ENCODE measurements around the gene PSMD3.

PSMD3 gene

DNA sequence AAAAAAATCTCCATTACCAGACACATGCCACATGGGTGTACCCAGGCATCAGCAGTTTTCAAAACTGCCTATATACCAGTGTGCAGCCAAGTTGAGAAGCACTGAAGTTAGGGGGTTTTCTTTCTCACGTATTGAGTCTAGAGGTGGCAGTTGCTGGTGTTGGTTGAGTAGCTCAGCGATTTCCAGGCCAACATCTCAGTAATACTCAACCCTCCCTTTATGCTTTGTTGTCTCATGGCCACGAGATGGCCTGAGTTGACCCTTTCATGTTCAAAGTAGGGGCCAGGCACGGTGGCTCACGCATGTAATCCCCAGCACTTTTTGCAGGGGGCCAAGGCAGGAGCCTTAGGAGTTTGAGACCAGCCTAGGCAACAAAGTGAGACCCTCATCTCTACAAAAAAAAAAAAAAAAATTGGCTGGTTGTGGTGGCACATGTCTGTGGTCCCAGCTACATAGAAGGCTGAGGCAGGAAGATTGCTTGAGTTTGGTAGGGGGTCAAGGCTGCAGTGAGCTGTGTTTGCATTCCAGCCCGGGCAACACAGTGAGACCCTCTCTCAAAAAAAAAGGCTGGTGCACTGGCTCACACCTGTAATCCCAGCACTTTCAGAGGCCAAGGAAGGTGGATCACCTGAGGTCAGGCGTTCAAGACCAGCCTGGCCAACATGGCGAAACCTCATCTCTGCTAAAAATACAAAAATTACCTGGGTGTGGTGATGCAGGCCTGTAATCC, 42.3 kb upstream of the PSMD3 start:
- Histone ChIP-seq H3K27ac (no peak overlapping the region), H3K4me3 (ENCODE audit: low read depth, low read length) (no peak overlapping the region), H3K9me3 (ENCODE audit: severe bottlenecking) (no peaks in the 10 kb centered on the region), H3K27me3 (ENCODE audit: insufficient read depth, low read depth, severe bottlenecking) (no peaks in the 10 kb centered on the region), H3K36me3 (no peaks in the 10 kb centered on the region)
- DNase-seq, result no peak
- TF ChIP-seq CTCF (IDR thresholded peaks at IDR 0.05; ENCODE audit: low read depth, low read length), result no peak

GRCh38 chr17:39939106-39939505, 41.5 kb upstream of the PSMD3 start:
- TF ChIP-seq CTCF (IDR thresholded peaks at IDR 0.05; ENCODE audit: low read depth, low read length), result no peak
- H3K27ac ChIP-seq, result no peak overlapping the region
- H3K27me3 ChIP-seq (ENCODE audit: insufficient read depth, low read depth, severe bottlenecking), result no peaks in the 10 kb centered on the region
- no peaks in the 10 kb centered on the region for H3K36me3 ChIP-seq
- DNase-seq, result no peak
- H3K9me3 ChIP-seq (ENCODE audit: severe bottlenecking), result no peaks in the 10 kb centered on the region
- no peak overlapping the region for H3K4me3 ChIP-seq (ENCODE audit: low read depth, low read length)

DNA sequence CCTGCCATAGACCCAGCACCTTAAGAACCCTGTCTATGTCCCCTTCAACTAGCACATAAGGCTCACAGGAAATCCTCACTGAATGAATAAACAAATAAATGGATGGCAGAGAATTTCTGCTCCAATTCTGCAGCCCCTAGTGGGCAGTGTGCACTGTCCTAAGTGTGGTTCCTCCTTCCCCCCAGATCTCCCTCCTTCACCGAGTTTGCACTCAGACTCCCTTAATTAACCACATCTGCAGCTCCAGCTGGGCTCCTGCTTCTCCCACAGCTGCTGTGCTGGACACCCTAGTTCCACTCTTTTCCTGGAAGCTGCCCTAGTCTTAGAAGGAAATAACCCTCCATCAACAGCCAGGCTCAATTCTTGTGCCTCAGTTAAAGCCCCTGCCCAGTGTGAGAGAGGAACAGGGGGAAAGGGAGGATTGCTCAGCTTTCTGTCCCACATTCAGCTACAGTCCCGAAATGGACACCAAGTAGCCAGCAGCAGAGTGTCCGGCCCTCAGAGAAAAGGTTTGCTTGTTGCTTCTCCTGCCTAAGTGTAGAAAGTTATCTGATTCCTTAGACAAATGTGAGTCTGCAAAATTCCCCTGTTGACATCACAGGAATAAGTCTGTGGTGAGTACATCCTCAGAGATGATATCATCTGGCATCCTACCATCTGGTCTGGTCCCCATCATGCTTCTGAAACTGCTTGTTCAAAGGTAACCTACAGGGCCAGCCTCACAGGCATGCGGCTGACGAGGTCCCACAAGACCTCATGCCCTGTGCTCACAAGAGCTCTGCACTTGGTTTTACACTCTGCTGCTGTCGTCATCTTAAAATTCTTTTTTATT, 40.8 kb upstream of the PSMD3 start:
- peak; percentile 71 for TF ChIP-seq CTCF (IDR thresholded peaks at IDR 0.05; ENCODE audit: low read depth, low read length)
- peak; percentile 38 for DNase-seq

GRCh38 chr17:39943702-39944392, 36.8 kb upstream of the PSMD3 start:
- Histone ChIP-seq H3K4me3 (ENCODE audit: low read depth, low read length) (no peak overlapping the region), H3K27me3 (ENCODE audit: insufficient read depth, low read depth, severe bottlenecking) (no peaks in the 10 kb centered on the region), H3K27ac (no peak overlapping the region), H3K9me3 (ENCODE audit: severe bottlenecking) (no peaks in the 10 kb centered on the region), H3K36me3 (no peaks in the 10 kb centered on the region)
- no peak for TF ChIP-seq CTCF (IDR thresholded peaks at IDR 0.05; ENCODE audit: low read depth, low read length)
- no peak for DNase-seq

More for the DNA sequence above, 40.8 kb upstream of the PSMD3 start:
- no peaks in the 10 kb centered on the region for H3K36me3 ChIP-seq
- H3K4me3 ChIP-seq (ENCODE audit: low read depth, low read length), result no peak overlapping the region
- no peak overlapping the region for H3K27ac ChIP-seq
- H3K27me3 ChIP-seq (ENCODE audit: insufficient read depth, low read depth, severe bottlenecking), result no peaks in the 10 kb centered on the region
- H3K9me3 ChIP-seq (ENCODE audit: severe bottlenecking), result no peaks in the 10 kb centered on the region

GRCh38 chr17:39944393-39944711, 36.3 kb upstream of the PSMD3 start:
- Histone ChIP-seq H3K27ac (no peak overlapping the region), H3K27me3 (ENCODE audit: insufficient read depth, low read depth, severe bottlenecking) (no peaks in the 10 kb centered on the region), H3K36me3 (no peaks in the 10 kb centered on the region), H3K9me3 (ENCODE audit: severe bottlenecking) (no peaks in the 10 kb centered on the region), H3K4me3 (ENCODE audit: low read depth, low read length) (no peak overlapping the region)
- DNase-seq, result no peak
- no peak for TF ChIP-seq CTCF (IDR thresholded peaks at IDR 0.05; ENCODE audit: low read depth, low read length)
